Measurements from ENCODE around the gene ADAMTS12. TPM values are rescaled to one million over a fixed set of nuclear protein-coding genes. Genes with fewer than 3 reads are reported as not detected.

ADAMTS12 gene
- polyA plus RNA-seq, 1 donor (not counting 4 experiments of a cell fraction or from before 2014, with no cell fraction given), result 0.49 TPM

- Histone ChIP-seq H3K4me1 (ENCODE audit: control insufficient read depth, extremely low read depth, insufficient read depth, low read length) (no peaks in the 10 kb centered on the region), H3K4me2 (ENCODE audit: control insufficient read depth, extremely low read depth, insufficient read depth, low read depth, low read length) (no peak overlapping the region), H3K9me3 (ENCODE audit: control insufficient read depth, low read depth, low read length) (no peaks in the 10 kb centered on the region), H3K27ac (ENCODE audit: control insufficient read depth, insufficient read depth, low read length) (no peak overlapping the region), H3K79me2 (ENCODE audit: control insufficient read depth, insufficient read depth, low read length) (no peaks in the 10 kb centered on the region), H3K9ac (ENCODE audit: control insufficient read depth, extremely low read depth, insufficient read depth, low read length) (no peak overlapping the region), H4K20me1 (ENCODE audit: control insufficient read depth, extremely low read depth, insufficient read depth, low read length) (no peaks in the 10 kb centered on the region), H2AFZ (ENCODE audit: control insufficient read depth, low read length) (no peak overlapping the region), H3K27me3 (ENCODE audit: control insufficient read depth, extremely low read depth, insufficient read depth, low read length) (no peaks in the 10 kb centered on the region), H3K9me1 (ENCODE audit: control insufficient read depth, extremely low read depth, insufficient read depth, low read length) (no peaks in the 10 kb centered on the region), H3K36me3 (ENCODE audit: control insufficient read depth in 2 of 2, extremely low read depth in 1 of 2, insufficient read depth in 2 of 2, low read length in 2 of 2) (no peaks in the 10 kb centered on the region), H3K4me3 (ENCODE audit: control insufficient read depth in 2 of 3, extremely low read depth in 1 of 3, insufficient read depth in 2 of 3, low read depth in 1 of 3, low read length in 3 of 3) (no peak overlapping the region)
- dilution Hi-C loops (cut with MboI; ENCODE audit: extremely low pct_ligation_motif_present, low sequenced_read_pairs), result no loop called here
- no peak for FAIRE-seq
- TF ChIP-seq, protein P1, sequence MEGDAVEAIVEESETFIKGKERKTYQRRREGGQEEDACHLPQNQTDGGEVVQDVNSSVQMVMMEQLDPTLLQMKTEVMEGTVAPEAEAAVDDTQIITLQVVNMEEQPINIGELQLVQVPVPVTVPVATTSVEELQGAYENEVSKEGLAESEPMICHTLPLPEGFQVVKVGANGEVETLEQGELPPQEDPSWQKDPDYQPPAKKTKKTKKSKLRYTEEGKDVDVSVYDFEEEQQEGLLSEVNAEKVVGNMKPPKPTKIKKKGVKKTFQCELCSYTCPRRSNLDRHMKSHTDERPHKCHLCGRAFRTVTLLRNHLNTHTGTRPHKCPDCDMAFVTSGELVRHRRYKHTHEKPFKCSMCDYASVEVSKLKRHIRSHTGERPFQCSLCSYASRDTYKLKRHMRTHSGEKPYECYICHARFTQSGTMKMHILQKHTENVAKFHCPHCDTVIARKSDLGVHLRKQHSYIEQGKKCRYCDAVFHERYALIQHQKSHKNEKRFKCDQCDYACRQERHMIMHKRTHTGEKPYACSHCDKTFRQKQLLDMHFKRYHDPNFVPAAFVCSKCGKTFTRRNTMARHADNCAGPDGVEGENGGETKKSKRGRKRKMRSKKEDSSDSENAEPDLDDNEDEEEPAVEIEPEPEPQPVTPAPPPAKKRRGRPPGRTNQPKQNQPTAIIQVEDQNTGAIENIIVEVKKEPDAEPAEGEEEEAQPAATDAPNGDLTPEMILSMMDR (optimal IDR thresholded peaks at IDR 0.05 in 1 of 3, IDR thresholded peaks at IDR 0.05 in 1 of 3, conservative IDR thresholded peaks at IDR 0.05 in 1 of 3; ENCODE audit: extremely low read depth in 1 of 3, insufficient read depth in 2 of 3, low read length in 3 of 3), result no peak
- no peak for TF ChIP-seq EZH2 (IDR thresholded peaks at IDR 0.05; ENCODE audit: low read length)
- no peak for DNase-seq (ENCODE audit: low read depth, low spot score)
These were observed 135.3 kb downstream of the ADAMTS12 start for GRCh38 chr5:33756491-33756890.

GRCh38 chr5:33755231-33755630 is 136.6 kb downstream of the ADAMTS12 start:
- no peak overlapping the region for H2AFZ ChIP-seq (ENCODE audit: control insufficient read depth, low read length)
- no peak overlapping the region for H3K27ac ChIP-seq (ENCODE audit: control insufficient read depth, insufficient read depth, low read length)
- H3K9ac ChIP-seq (ENCODE audit: control insufficient read depth, extremely low read depth, insufficient read depth, low read length), result no peak overlapping the region
- DNase-seq (ENCODE audit: low read depth, low spot score), result no peak
- H3K36me3 ChIP-seq (ENCODE audit: control insufficient read depth in 2 of 2, extremely low read depth in 1 of 2, insufficient read depth in 2 of 2, low read length in 2 of 2), result no peaks in the 10 kb centered on the region
- TF ChIP-seq, protein P1 (optimal IDR thresholded peaks at IDR 0.05 in 1 of 3, IDR thresholded peaks at IDR 0.05 in 1 of 3, conservative IDR thresholded peaks at IDR 0.05 in 1 of 3; ENCODE audit: extremely low read depth in 1 of 3, insufficient read depth in 2 of 3, low read length in 3 of 3), result no peak
- no peak for TF ChIP-seq EZH2 (IDR thresholded peaks at IDR 0.05; ENCODE audit: low read length)
- H3K9me1 ChIP-seq (ENCODE audit: control insufficient read depth, extremely low read depth, insufficient read depth, low read length), result no peaks in the 10 kb centered on the region
- H3K4me3 ChIP-seq (ENCODE audit: control insufficient read depth in 2 of 3, extremely low read depth in 1 of 3, insufficient read depth in 2 of 3, low read depth in 1 of 3, low read length in 3 of 3), result no peak overlapping the region
- H3K4me1 ChIP-seq (ENCODE audit: control insufficient read depth, extremely low read depth, insufficient read depth, low read length), result no peaks in the 10 kb centered on the region
- H3K4me2 ChIP-seq (ENCODE audit: control insufficient read depth, extremely low read depth, insufficient read depth, low read depth, low read length), result no peak overlapping the region
- H4K20me1 ChIP-seq (ENCODE audit: control insufficient read depth, extremely low read depth, insufficient read depth, low read length), result no peaks in the 10 kb centered on the region
- H3K79me2 ChIP-seq (ENCODE audit: control insufficient read depth, insufficient read depth, low read length), result no peaks in the 10 kb centered on the region
- no peak for FAIRE-seq
- dilution Hi-C loops (cut with MboI; ENCODE audit: extremely low pct_ligation_motif_present, low sequenced_read_pairs), result no loop called here
- no peaks in the 10 kb centered on the region for H3K27me3 ChIP-seq (ENCODE audit: control insufficient read depth, extremely low read depth, insufficient read depth, low read length)
- no peaks in the 10 kb centered on the region for H3K9me3 ChIP-seq (ENCODE audit: control insufficient read depth, low read depth, low read length)
